Bone marrow (tissue), 2 donors: ENCODE data around the gene AURKAIP1.
A peak's percentile ranks its signal among the peaks of the same experiment; 100 is the strongest.

Source experiments
- DNase-seq, 2 donors: peaks; one replicate each; lab custom pipeline; 2025; lab: John Stamatoyannopoulos, UW

Gene AURKAIP1

GRCh38 chr1:1332031-1332755 is 42.8 kb downstream of the AURKAIP1 start:
- no peak for DNase-seq

- DNase-seq: no peak
These were observed 43.7 kb downstream of the AURKAIP1 start, which contains the start of gene TAS1R3 for GRCh38 chr1:1331068-1331965. TSS of gene TAS1R3 (plus strand) at chr1:1331280. CDS start at chr1:1331346, 66 bp downstream.

GRCh38 chr1:1330366-1331067 is 44.5 kb downstream of the AURKAIP1 start:
- DNase-seq: no peak

GRCh38 chr1:1329304-1330210 is 45.5 kb downstream of the AURKAIP1 start:
- DNase-seq: no peak

GRCh38 chr1:1328254-1328653 is 46.8 kb downstream of the AURKAIP1 start:
- DNase-seq: no peak

- no peak for DNase-seq
These were observed 47.7 kb downstream of the AURKAIP1 start for GRCh38 chr1:1327291-1327690.

- no peak for DNase-seq
These were observed 48.9 kb downstream of the AURKAIP1 start for GRCh38 chr1:1326075-1326605.

GRCh38 chr1:1325288-1326074 is 49.5 kb downstream of the AURKAIP1 start:
- DNase-seq: no peak

GRCh38 chr1:1324524-1325287 is 50.3 kb downstream of the AURKAIP1 start, which contains the start of the genes CPTP and INTS11:
TSS of gene CPTP (plus strand) at chr1:1324802. CDS start at chr1:1326911, 2,109 bp downstream.
TSS of gene INTS11 (minus strand) at chr1:1324660. CDS start at chr1:1324608, 52 bp downstream.
- DNase-seq: peak; percentile 79 to 89

- no peak for DNase-seq
These were observed 50.9 kb downstream of the AURKAIP1 start for GRCh38 chr1:1324084-1324523.
